ENCODE data around the gene RHOV. TPM values are rescaled to one million over a fixed set of nuclear protein-coding genes. Genes with fewer than 3 reads are reported as not detected.
"Not testable (repeated sequence)": the region's sequence is repeated elsewhere in the genome, so short reads cannot be mapped to it uniquely, and the experiment has no call there.

The RHOV gene
- total RNA-seq, 1 donor from 2014 or later = not detected

DNA sequence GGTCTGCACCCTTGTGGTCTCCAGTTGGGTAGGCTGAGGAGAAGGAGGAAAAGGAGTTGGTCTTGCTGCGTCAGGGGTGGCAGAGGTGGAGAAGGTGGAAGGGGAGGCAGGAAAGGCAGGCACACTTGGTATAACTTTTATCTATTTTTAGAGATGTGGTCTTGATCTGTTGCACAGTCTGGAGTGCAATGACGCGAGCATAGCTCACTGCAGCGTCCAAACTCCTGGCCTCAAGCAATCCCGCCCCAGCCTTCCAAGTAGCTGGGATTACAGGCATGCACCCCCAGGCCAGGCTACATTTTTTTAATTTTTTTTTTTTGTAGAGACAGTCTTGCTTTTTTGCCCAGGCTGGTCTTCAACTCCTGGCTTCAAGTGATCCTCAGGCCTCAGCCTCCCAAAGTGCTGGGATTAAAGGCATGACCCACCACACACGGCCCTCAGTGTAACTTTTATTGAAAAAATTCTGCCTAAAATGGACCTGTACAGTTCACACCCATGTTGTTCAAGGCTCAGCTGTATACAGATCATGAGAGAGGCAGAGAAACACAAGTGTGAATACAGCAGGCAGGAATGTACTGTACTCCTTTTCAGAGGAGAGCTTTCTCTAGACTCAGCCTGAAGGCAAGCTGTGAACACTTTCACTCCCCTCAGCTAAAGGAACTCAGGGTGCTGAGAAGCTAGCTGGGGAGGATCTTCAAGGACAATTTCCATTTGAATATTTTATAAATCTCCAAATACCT, 2.1 kb upstream of the RHOV start:
- DNase-seq (ENCODE audit: low read depth, low spot score) = no peak

DNA sequence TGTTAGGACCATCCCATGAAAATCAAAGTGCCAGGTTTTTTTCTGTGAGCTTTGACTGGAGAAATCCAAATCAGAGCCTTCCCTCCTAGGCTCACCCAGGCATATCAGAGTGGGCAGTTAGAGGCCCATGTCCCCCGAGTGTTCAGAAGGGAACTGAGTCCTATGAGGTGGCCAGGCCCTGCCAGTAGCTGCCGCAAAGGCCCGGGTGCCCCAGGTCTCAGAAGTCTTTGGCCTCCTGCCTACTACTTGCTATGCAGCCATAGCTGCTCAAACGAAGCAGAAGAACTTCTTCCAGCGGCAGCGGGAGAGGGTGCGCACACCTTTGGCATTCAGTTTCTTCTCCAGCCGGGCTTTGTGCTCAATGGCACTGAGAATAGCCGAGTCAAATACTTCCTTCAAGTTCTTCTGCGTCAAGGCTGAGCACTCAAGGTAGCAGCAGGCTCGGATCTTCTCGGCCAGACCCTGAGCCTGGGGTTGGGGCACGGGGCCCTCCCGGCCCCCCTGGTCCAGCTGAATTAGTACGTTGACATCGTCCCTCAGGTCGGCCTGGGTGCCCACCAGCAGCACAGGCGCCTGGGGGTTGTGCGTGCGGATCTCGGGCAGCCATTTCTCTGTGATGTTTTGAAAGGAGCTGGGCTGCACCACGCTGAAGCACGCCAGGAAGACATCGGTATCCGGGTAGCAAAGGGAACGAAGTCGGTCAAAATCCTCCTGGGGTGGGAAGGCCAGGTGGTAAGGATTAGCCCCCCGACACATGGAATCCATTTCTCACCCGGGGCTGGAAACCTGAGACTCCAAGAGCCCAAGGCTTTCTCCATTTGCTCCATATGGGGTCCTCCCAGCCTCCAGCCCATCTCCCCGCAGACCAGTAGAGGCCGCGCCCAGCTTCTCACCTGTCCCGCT, 992 bp downstream of the RHOV start:
- DNase-seq (ENCODE audit: low read depth, low spot score) = no peak

DNA sequence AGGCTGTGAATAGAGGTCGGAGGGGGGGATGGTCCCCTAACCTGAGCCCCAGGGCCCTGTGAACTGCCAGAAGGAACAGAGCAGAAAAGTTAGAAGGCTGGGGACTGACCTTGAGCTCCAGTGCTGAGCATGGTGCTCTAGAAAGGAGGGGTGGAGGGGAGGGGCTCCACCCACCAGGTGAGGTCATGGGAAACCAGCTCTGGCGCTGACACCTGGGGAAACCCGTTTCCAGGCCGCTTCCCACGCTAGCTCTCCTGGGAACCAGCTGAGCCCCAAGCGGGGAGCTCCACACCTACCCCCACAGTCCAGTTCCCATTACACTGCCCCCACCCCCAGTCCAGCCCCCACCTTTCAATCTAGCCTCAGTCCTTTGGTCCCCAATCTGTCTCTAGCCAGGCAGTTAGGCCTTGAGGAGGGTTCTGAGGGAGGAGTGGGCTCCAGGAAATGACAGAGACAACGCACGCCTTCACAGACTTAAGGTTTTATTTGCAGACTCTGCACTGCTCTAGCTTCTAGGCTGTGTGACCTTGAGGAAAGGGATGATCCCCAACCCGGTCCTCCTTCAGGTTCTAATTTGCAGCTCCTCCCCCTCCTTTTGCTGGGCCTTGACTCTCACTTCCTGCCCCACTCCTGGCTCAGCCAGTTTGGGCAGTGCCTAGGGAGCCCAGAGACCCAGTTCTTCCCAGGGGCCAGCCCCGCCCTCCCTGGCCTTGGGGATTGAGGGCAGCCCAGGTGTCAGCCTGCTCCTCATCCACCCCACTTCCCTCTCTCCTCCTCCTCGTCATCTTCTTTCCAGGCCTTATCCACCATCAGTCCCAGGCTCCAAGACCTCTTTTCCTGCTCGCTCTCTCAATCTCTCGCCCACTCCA, 2.1 kb downstream of the RHOV start:
- DNase-seq (ENCODE audit: low read depth, low spot score) = no peak

DNA sequence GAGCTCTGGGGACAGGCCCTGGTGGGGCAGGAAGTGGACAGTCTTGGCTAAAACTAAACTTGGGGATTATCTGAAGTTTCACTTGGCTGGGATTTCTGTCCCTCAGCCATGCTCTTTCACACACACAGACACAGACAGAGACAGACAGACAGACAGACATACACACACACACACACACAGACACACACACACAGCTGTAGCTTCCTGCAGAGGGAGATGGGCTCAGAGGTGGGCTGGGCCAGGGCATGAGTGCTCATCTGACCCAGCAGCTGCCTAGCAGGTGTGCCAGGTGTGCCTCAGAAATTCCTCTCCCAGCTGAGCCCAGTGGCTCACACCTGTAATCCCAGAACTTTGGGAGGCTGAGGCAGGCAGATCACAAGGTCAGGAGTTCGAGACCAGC, 3.3 kb downstream of the RHOV start:
- no peak for DNase-seq (ENCODE audit: low read depth, low spot score)

DNA sequence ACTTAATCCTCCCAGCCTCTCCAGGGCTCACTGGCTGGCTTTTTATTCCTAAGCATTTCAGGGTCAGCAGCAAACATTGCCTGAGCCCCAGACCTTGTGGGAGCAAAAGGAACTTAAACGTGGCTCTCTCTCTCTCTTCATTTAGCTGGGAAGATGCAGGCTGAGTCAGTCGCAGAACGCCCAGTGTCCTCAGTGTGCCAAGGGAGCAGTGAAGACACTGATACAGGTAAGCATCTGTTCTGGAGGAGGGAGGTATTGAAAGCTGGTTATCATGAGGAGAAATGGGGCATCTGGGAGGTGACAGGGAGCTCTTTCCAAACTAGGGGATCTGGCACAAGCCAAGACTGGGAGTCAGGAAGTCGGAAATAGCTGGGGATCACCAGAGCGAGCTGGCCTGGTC, 4.3 kb downstream of the RHOV start:
- DNase-seq (ENCODE audit: low read depth, low spot score) = no peak

DNA sequence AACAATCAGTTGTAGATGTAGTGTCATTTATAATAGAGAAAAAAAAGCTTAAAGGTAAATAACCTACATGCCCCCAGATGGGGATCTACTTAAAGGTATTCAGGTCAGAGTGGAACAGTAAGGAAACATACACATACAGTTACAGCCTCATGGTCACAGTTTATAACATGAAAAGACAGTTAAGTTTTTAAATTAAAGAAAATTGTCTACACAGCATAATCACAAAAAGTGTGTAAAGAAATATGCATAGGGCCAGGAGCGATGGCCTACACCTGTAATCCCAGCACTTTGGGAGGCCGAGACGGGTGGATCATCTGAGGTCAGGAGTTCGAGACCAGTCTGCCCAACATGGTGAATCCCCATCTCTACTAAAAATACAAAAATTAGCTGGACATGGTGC, 6.8 kb downstream of the RHOV start:
- no peak for DNase-seq (ENCODE audit: low read depth, low spot score)

DNA sequence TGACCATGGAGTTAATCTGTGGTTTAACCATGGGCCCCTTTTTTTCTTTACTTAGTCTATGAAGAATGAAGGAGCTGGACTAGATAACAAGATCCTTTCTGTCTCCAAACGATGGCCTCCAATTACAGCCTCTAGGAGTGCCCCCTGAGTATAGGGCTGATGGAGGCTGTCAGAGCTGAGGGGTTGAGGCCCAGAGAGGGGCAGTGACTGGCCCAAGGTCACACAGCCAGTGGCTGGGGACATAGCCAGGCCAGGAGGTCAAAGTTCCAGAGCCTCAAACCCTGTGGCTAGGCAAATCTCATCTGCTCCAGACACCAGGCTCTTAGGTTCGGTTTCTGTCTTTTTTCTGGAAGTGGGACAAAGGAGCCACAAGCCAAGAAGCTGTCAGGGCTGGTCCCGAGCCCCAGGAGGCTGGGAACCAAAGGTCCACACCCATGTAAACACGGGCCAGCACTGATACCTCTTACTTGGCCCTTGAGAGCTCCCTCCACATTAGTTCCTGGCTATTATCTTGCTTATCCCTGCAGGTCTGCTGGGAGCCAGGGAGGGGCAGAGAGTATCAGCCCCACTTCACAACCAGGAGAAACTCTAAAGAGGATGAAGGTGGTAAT, 10.3 kb downstream of the RHOV start:
- no peak for DNase-seq (ENCODE audit: low read depth, low spot score)

DNA sequence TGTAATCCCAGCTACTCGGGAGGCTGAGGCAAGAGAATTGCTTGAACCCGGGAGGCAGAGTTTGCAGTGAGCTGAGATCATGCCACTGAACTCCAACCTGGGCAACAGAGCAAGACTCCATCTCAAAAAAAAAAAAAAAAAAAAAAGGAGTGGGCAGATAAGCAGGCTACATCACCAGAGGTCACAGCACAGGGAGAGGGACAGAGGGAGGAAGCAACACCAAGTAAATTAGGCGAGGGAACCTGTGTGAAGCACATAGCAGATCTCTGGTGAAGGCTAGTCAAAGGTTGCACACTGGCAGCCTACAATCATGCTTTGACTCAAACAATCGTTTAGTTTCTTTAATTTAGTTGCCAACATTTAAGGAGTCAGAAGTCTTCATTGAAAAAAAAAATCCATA, 12.9 kb downstream of the RHOV start:
- not testable (repeated sequence) for DNase-seq (ENCODE audit: low read depth, low spot score)

DNA sequence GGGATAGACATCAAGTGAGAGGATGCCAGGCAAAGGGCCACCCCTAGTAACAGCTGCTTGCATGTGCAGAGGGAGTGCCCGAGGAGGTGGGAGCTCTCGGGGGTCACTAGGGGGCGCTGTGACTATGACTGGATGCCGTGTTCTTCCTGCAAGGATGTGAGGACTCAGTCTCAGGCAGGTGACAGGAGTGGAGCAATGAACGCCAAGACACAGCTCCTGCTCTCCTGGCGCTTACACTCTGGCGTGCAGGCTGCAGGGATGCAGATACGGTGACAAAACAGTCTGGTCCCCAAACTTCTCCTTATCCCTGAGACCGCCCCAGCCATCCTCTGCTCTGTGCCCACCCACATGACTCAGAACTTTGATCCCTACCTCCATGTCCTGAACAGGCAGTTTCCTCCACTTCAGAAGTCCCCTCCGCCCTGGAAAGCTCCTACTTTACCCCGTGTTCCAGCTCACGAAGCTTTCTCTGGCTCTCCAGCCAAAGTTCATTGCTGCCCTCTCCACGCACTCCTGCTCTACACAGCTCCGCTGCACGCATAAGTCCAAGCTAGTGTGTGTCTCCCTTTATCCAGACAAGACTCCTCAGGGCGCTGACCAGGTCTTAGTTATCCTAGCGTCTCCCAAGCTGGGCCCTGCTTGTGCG, 14.7 kb downstream of the RHOV start:
- DNase-seq (ENCODE audit: low read depth, low spot score) = peak; percentile 49

DNA sequence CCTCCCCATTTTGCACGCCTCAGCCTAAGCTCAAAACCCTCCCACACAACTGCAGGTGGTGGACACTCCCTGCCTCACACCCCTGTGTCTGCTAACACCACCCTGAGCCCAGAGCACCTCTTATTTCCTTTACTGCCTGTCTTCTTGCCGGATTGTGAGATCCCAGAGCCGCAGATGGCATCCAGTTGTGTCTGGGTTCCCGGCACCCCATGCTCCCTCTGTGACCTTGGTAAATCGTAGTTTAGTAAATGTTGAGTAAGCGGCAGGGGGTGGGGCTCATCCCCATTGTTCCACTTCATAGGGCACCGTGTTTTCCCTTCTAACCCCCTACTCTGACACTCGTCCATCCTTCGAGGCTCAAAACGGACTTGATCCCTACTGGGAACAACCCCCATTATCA, 15.3 kb downstream of the RHOV start:
- no peak for DNase-seq (ENCODE audit: low read depth, low spot score)

DNA sequence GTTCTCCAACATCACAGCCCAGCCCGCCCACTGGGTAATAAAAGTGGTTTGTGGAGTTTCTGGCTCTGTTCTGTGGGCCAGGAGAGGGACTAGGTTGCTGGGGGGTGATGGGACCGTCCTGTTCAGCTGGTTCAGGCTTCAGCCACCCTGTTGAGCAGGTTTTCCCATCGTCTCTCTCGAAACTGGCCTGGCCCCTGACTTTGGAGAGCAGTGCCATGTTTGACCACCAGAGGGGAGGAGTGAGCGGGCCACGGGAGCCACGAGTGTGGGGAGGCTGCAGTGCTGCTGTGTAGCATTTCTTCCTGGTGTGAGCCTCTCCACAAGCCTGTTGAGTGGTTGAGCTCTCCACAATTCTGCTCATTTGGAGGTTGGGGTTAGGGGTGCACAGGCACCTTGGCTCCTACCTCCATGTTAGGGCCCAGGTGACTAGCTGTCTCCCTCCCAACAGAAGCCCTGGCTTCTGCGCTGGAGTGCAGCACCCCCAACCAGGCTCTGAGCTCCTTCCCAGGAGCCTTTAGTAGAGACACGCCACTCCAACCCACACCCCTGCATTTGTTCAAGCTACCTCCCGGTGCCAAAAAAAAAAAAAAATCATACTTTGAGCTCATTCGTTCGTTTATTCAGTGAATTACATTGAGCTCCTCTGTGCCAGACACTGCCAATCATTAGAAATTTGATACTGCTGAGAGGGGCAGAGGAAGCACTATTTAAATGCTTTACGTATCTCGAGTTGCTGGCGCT, 16.3 kb downstream of the RHOV start:
- no peak for DNase-seq (ENCODE audit: low read depth, low spot score)

DNA sequence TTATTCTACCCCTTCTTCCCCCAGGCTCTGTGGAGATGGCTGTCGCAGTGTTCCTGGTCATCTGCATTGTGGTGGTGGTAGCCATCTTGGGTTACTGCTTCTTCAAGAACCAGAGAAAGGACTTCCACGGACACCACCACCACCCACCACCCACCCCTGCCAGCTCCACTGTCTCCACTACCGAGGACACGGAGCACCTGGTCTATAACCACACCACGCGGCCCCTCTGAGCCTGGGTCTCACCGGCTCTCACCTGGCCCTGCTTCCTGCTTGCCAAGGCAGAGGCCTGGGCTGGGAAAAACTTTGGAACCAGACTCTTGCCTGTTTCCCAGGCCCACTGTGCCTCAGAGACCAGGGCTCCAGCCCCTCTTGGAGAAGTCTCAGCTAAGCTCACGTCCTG, 17.3 kb downstream of the RHOV start:
- DNase-seq (ENCODE audit: low read depth, low spot score) = no peak

DNA sequence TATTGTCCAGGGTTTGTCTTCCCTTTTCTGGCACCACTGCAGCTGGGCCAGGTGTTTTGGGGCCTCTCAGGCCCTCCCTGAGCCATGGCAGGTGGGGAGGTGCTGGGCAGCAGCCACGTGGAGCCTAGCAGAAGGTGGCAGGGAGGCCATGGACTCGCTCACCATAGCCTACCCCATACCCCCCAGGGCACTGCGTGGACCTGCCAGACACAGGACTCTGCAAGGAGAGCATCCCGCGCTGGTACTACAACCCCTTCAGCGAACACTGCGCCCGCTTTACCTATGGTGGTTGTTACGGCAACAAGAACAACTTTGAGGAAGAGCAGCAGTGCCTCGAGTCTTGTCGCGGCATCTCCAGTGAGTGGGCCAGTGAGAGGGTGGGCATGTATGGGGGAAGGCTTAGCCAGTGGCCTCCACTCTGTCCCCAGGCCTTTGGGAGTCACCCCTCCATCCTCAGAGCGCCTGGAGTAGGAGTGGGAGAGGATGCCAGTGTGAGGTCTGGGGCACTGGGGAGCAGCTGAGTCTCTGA, 18.3 kb downstream of the RHOV start:
- no peak for DNase-seq (ENCODE audit: low read depth, low spot score)

DNA sequence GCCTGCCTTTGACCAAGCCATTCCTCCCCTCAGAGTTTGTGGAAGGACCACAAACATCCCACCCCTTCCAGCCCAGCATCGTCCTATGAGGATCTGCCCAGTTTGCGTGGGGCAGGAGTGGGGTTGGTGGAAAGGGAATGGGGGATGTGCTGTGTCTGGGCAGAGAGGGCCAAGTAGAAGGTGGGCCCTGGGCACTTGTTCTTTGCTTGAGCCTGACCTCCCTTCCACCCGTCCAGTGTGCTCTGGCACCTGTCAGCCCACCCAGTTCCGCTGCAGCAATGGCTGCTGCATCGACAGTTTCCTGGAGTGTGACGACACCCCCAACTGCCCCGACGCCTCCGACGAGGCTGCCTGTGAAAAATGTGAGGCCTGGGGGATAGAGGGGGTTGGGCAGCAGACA, 19.9 kb downstream of the RHOV start:
- DNase-seq (ENCODE audit: low read depth, low spot score) = no peak

DNA sequence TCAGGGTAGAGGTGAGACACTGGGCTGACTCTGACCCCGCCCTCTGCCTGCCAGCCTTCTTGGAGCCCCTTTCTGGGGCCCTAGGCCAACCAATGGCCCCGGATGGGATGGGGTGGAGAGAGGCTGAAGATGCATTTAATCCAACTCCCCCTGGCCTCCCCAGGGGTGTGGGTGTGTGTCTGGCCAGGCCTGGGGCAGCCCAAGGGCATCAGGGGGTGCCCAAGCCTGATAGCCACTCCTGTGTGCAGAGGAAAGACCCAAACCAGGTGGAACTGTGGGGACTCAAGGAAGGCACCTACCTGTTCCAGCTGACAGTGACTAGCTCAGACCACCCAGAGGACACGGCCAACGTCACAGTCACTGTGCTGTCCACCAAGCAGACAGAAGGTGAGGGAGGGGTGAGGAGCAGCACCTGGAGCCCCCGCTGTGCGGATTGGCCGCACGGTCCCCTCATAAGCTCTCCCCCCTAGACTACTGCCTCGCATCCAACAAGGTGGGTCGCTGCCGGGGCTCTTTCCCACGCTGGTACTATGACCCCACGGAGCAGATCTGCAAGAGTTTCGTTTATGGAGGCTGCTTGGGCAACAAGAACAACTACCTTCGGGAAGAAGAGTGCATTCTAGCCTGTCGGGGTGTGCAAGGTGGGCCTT, 20.7 kb downstream of the RHOV start:
- no peak for DNase-seq (ENCODE audit: low read depth, low spot score)

DNA sequence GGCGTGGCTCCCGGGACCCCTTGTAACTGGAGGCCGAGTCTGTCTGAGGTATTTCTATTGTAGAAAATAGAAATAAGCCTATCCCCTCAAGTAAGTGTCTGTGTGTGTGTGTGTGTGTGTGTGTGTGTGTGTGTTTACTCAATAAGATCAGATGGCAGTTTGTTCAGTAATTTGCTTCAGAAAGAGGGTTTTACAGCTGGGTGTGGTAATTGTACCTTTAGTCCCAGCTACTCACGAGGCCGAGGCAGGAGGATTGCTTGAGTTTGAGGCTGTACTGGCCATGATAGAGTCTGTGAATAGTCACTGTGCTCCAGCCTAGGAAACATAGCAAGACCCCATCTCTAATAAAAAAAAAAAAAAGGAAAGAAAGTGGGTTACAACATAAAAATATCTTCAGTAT, 21.5 kb downstream of the RHOV start:
- DNase-seq (ENCODE audit: low read depth, low spot score) = no peak

DNA sequence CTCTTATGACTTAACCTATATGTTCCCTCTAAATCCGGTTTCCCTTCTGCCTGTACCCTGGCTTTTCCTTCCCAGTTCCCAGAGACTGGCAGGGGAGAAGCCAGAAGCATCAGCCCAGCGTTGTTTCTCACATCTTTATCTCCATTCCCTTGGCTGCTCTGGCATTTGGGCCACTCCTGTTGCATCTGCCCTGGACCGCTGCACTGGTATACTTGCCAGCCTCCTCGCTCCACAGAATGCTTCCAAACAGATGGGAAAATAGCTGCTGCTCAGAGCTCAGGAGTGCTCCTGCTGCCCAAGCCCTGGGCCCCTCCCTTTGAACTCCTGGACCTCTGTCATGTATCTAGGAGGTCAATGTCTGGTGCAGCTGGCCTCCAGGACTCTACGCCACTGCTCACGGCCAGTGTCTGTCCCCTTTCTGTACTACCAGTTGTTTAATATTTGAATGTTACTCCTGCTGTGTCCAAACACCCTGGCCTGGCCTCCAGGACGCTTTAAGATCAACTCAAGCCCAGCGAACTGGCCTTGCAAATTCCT, 23.4 kb downstream of the RHOV start:
- no peak for DNase-seq (ENCODE audit: low read depth, low spot score)

DNA sequence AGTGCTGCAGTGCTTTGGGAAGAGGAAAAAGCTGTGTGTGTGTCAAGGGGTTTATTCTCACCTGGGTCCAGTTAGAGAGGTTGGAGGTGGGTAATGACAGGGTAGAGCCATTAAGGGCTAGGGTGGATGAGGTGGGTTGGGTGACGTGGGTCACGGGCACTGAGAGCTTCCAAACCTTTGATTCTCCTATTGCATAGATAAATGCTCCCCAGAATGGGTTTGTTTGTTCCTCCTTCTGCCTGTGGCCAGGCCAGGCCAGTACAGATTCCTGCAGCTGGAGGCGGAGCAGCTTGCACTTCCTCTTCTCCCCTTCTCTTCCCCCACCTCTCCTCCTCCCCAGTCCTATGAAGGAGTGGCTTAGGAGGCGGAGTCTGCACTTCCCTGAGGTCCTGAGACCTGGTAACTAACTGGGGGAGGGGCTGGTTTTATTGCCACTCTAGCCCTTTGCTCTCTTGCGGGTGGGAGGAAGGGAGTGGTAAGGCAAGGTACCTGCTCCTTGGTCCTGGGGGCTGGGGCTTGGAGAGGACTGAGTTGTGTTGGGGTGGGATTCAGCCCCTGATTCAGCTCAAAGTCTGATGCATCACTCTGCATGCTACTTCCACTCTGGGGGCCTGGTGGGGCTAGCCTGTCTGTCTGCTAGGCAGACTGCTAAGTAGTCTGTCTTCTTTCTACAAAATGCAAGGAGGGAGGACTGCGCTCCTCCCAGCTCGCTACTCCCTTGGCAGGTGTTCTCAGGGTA, 26.6 kb downstream of the RHOV start:
- no peak for DNase-seq (ENCODE audit: low read depth, low spot score)

DNA sequence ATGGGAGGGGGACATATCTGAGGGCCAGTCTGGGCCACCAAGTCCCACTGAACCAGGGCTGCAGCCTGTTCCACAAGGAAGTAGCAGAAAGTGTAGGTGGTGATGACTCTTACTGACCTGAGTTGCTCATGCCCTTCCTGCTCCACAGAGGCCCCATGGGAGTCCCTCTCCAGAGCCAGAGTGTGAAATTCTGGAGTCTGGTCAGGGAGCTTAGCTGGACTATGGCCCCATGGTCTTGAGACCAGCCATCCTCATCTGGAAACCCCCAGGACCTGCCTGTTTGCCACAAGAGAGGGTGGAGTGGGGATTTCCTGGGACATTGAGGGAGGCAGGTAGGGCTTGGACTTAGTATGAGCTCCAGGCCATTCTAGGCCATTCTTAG, 27.2 kb downstream of the RHOV start:
- no peak for DNase-seq (ENCODE audit: low read depth, low spot score)
